Kidney epithelial cell (primary cell): ENCODE results near the gene POLA1. TPM values are rescaled to one million over a fixed set of nuclear protein-coding genes. Genes with fewer than 3 reads are reported as not detected.

Experiments used
- DNase-seq: peaks from one replicate; pipeline ENCODE4 v3.0.0-alpha.2; 2010; ENCODE audit warnings: low read depth
- H3K27me3 ChIP-seq: 2 replicates; pipeline ENCODE4 v1.6.0; 2011; ENCODE audit warnings: low read length; ENCODE audit not compliant: control insufficient read depth, insufficient read depth
- H3K36me3 ChIP-seq: 2 replicates; pipeline ENCODE4 v1.5.1; 2011; ENCODE audit warnings: low read length; ENCODE audit not compliant: control insufficient read depth, insufficient read depth
- H3K4me3 ChIP-seq: 2 replicates; pipeline ENCODE4 v1.5.1; 2011; ENCODE audit warnings: low read depth, mild to moderate bottlenecking, control low read depth, low read length
- total RNA-seq: library from RNA; depleted of rRNA; stranded (reverse); fragments of >200 nt; gene quantifications from 2 replicates; pipeline ENCODE4 v1.2.3, GENCODE V29; 2015
- TF ChIP-seq, protein P1 (sequence below): IDR thresholded peaks from 2 replicates; pipeline ENCODE4 v1.5.1; 2011; ENCODE audit warnings: mild to moderate bottlenecking, moderate library complexity, low read length, control low read depth, inconsistent platforms; ENCODE audit not compliant: insufficient read depth, poor library complexity, severe bottlenecking

The POLA1 gene
- total RNA-seq, 1 donor from 2014 or later, result 6.2 TPM

DNA sequence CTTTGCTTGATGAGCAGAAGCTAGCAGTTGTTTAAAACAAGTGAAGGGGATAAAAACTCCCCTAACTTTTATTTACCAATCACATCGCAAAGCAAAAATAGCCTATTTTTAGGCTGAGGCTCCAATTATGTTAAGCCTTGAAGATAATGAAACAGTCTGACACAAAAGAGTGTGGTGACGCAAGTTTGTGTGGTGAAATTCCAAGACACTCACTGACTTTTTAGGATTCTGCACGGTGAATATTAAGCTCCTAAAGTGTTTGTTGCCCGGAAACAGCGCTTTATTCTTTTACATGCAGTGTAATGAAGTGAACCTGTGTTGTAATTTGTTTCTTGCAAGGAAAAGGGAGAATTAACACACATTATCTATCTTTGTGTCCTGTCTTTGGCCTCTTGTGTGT is 74.8 kb downstream of the POLA1 start:
- DNase-seq, result no peak
- TF ChIP-seq, protein P1, sequence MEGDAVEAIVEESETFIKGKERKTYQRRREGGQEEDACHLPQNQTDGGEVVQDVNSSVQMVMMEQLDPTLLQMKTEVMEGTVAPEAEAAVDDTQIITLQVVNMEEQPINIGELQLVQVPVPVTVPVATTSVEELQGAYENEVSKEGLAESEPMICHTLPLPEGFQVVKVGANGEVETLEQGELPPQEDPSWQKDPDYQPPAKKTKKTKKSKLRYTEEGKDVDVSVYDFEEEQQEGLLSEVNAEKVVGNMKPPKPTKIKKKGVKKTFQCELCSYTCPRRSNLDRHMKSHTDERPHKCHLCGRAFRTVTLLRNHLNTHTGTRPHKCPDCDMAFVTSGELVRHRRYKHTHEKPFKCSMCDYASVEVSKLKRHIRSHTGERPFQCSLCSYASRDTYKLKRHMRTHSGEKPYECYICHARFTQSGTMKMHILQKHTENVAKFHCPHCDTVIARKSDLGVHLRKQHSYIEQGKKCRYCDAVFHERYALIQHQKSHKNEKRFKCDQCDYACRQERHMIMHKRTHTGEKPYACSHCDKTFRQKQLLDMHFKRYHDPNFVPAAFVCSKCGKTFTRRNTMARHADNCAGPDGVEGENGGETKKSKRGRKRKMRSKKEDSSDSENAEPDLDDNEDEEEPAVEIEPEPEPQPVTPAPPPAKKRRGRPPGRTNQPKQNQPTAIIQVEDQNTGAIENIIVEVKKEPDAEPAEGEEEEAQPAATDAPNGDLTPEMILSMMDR, result no peak
- no peaks in the 10 kb centered on the region for H3K27me3 ChIP-seq
- H3K4me3 ChIP-seq, result no peak overlapping the region
- H3K36me3 ChIP-seq, result no peaks in the 10 kb centered on the region

DNA sequence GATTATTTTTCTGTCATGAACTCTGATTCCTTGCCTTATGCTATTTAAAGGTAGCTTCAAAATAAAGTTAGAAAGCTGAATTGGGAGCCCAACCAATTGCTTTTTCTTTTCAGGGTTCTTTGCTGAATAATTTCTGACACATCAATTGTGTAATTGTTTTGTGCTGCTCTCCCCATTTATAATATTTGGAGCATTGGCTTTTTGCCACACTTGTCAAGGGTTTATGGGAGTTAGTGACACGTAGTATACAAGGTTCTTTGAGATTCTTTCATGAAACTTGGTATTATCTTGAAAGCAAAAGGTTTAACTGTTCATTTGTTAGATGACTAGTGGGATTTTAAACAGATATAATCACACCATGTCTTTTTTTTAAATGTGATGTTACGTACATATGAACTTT is 80.9 kb downstream of the POLA1 start:
- Histone ChIP-seq H3K36me3 (no peaks in the 10 kb centered on the region), H3K4me3 (no peak overlapping the region), H3K27me3 (no peaks in the 10 kb centered on the region)
- TF ChIP-seq, protein P1, result no peak
- no peak for DNase-seq

DNA sequence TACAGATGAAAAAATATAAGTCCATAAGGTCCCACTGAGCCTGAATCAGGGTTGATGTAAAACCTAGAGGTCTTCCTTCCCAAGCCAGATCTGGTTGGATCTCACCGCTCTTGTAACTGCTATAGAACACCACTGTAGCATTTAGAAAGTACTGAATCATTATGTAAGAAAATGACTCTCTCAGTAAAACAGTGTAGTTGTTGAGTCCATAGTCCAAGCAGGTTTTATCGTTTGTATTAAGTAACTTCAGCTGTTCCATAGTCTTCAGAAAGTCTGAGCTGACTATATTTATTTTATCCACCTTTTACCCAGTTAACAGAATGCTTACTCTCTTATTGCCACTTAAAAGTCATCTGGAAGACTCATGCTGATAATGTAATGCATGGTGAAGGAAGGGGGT is 82.2 kb downstream of the POLA1 start:
- H3K27me3 ChIP-seq, result no peaks in the 10 kb centered on the region
- no peak for DNase-seq
- no peaks in the 10 kb centered on the region for H3K36me3 ChIP-seq
- H3K4me3 ChIP-seq, result no peak overlapping the region
- TF ChIP-seq, protein P1, result no peak

DNA sequence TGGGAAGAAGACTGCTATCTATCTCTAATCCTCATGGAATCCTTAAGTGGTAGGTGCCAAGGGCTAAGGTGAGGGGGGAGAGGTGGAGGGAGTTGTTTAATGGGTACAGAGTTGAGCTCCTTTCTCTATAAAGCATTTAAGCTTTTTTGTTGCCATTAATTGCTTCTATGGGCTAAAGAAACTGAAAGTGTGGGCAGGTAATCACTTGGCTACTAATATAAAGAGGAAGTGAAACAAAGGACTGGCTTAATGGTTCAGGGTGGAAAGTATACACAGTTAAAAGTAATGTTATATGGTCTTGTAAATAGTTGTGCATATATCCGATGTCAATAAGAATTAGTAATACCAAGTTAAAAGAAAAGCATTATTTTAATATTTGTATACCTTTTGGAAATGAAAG is 83.9 kb downstream of the POLA1 start:
- Histone ChIP-seq H3K36me3 (no peaks in the 10 kb centered on the region), H3K4me3 (no peak overlapping the region), H3K27me3 (no peaks in the 10 kb centered on the region)
- TF ChIP-seq, protein P1, result no peak
- DNase-seq, result no peak

DNA sequence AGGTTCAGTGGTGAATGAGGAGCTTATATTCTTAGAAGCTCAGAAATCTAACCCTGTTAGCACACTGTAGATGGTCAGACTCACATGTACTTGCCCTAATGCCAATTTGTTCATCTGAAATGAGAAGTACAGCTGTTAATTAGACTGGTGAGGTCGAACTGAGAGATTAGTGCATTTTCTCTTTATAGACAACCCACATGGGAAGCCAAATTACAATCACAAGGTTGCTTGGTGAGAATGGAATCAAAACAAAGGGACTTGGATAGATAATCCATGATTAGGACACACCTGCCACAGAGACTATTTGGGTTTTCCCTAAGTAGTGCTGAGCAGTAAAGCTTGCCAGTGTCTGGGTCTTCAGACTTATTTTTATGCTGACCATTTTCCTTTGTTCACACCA is 88.3 kb downstream of the POLA1 start:
- H3K27me3 ChIP-seq, result no peaks in the 10 kb centered on the region
- H3K4me3 ChIP-seq, result no peak overlapping the region
- TF ChIP-seq, protein P1, result no peak

DNA sequence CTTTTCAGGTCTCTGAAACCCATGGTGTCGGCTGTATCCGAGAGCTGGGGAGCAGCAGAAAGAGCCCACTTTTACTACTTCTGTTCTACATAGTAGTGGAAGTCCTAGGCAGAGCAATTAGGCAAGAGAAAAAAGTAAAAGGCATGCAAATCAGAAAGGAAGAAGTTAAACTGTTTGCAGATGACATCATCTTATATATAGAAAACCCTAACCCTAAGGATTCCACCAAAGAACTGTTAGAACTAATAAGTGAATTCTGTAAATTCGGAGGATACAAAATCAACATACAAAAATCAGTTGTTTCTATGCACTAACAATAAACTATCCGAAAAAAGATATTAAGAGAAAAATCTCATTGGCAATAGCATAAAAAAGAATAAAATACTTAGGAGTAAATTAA is 95.3 kb downstream of the POLA1 start:
- TF ChIP-seq, protein P1, result no peak
- no peaks in the 10 kb centered on the region for H3K27me3 ChIP-seq
- no peak overlapping the region for H3K4me3 ChIP-seq

More for the DNA sequence above, 88.3 kb downstream of the POLA1 start:
- no peak for DNase-seq
- H3K36me3 ChIP-seq, result no peaks in the 10 kb centered on the region

More for the DNA sequence above, 95.3 kb downstream of the POLA1 start:
- H3K36me3 ChIP-seq, result no peaks in the 10 kb centered on the region
- DNase-seq, result no peak
